ENCODE measurements around the gene BABAM2. TPM values are rescaled to one million over a fixed set of nuclear protein-coding genes. Genes with fewer than 3 reads are reported as not detected.
A peak's percentile ranks its signal among the peaks of the same experiment; 100 is the strongest.
"Not testable (repeated sequence)": the region's sequence is repeated elsewhere in the genome, so short reads cannot be mapped to it uniquely, and the experiment has no call there.

Gene BABAM2
- total RNA-seq, 4 donors from 2014 or later: 35.0 to 70.5 (median 51.5) TPM

DNA sequence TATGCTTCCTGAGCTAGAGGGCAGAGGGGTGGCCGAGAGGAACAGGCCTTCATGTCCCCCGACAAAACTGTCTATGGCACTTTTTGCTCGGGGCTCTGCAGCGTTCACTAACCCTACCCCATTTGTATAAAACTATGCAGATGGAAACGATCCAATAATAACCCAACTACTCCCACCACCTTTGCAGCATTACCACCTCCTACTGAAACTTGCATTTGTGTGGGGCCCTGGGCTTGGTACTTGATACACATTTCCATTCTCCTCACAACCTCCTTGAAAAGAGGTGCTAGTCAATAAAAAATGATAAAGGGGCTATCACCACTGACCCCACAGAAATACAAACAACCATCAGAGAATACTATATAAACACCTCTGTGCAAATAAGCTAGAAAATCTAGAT, 438.7 kb downstream of the BABAM2 start:
- Histone ChIP-seq H3K27me3 (no peaks in the 10 kb centered on the region), H3K4me1 (no peaks in the 10 kb centered on the region), H3K27ac (no peak overlapping the region), H3K36me3 (no peaks in the 10 kb centered on the region), H3K9me3 (no peaks in the 10 kb centered on the region), H3K4me3 (no peak overlapping the region)
- DNase-seq: no peak
- TF ChIP-seq, protein P1, sequence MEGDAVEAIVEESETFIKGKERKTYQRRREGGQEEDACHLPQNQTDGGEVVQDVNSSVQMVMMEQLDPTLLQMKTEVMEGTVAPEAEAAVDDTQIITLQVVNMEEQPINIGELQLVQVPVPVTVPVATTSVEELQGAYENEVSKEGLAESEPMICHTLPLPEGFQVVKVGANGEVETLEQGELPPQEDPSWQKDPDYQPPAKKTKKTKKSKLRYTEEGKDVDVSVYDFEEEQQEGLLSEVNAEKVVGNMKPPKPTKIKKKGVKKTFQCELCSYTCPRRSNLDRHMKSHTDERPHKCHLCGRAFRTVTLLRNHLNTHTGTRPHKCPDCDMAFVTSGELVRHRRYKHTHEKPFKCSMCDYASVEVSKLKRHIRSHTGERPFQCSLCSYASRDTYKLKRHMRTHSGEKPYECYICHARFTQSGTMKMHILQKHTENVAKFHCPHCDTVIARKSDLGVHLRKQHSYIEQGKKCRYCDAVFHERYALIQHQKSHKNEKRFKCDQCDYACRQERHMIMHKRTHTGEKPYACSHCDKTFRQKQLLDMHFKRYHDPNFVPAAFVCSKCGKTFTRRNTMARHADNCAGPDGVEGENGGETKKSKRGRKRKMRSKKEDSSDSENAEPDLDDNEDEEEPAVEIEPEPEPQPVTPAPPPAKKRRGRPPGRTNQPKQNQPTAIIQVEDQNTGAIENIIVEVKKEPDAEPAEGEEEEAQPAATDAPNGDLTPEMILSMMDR (IDR thresholded peaks at IDR 0.05): no peak
- TF ChIP-seq POLR2A (IDR thresholded peaks at IDR 0.05): no peak

DNA sequence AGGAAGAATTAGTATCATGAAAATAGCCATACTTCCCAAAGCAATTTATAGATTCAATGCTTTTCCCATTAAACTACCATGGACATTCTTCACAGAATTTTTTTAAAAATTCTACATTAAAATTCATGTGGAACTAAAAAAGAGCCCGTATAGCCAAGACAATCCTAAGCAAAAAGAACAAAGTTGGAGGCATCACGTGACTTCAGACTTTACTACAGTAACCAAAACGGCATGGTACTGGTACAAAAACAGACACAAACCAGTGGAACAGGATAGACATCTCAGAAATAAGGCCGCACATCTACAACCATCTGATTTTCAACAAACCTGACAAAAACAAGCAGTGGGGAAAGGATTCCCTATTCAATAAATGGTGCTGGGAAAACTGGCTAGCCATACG, 440.2 kb downstream of the BABAM2 start:
- not testable (repeated sequence) for DNase-seq, H3K27ac ChIP-seq, H3K9me3 ChIP-seq, H3K36me3 ChIP-seq, H3K4me1 ChIP-seq, H3K27me3 ChIP-seq, H3K4me3 ChIP-seq

DNA sequence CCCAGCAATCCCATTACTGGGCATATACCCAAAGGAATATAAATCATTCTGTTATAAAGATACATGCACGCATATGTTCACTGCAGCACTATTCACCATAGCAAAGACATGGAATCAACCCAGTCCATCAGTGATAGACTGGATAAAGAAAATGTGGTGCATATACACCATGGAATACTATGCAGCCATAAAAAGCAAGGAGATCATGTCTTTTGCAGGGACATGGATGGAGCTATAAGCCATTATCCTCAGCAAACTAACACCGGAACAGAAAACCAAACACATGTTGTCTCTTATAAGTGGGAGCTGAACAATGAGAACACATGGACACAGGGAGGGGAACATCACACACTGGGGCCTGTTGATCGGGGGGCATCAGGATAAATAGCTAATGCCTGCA, 441.3 kb downstream of the BABAM2 start:
- DNase-seq, H3K27ac ChIP-seq, H3K36me3 ChIP-seq, H3K4me1 ChIP-seq, H3K4me3 ChIP-seq, H3K27me3 ChIP-seq, H3K9me3 ChIP-seq: not testable (repeated sequence)

DNA sequence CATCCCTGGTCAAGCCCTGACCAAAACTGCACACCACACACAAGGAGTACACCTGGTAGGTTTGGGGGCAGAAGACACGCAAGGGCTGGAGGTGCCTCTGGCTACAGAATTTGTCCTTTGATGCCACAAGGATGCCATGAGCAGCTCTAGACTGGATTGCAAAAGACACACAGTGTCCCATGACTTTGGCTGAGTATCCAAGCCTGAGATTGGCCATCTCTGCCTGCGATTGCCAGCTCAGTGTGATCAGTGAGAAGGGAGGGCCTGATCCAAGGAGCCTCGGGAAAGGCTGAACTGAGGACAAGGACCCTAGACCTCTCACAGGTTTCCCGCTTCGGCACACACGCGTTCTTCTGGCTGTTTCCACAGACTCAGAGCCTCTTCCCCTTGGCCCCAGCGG, 442.2 kb downstream of the BABAM2 start:
- Histone ChIP-seq H3K27me3 (no peaks in the 10 kb centered on the region), H3K9me3 (no peaks in the 10 kb centered on the region), H3K4me3 (no peak overlapping the region), H3K27ac (no peak overlapping the region), H3K4me1 (peaks cover 0 to under 1% (median 0%) of the 10 kb centered on the region in 4 donors), H3K36me3 (no peaks in the 10 kb centered on the region)
- DNase-seq: no peak
- no peak for TF ChIP-seq POLR2A (IDR thresholded peaks at IDR 0.05)
- TF ChIP-seq, protein P1 (IDR thresholded peaks at IDR 0.05): no peak

DNA sequence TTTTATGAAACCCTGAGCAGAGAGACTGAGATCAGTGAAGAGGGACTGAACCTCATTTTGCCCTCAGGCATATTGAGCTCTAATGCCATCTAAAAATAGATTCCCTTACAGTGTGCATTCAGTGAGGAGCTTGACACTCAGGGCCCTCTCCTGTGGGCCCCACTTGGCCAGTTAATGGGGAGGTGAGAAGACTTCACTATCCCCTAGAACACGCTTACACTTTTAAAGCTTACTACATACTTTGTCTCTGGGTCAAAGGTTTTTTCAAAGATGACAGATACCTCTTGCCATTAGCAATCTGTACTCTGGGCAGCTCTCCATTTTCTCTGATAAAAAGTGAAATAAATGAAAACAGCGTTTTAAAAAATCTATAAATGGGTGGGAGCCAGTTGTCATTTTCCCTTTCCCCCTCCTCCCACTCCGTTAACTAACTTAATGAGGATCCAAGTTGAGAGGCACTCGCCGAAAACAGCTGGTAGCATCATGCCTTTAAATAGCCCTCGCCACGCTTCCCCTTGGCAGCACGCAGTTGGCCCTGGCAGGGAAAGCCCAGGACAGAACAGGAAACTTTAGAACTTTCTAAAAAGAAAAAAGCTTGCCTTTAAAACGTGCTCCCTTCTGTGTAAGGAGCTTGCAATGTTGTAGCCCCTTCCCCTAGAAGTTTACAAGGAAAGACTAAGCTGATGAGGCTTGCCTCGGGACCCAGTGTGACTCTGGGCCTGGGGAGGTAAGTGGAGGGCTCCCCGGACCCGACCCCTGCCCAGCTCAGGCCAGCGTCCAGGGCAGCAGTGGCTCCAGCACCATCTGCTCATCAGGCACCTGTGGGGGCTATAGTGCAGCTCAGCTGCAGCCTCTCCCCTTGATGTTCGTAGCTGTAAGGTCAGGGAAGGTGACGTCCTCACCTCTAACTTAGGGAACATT, 443.3 kb downstream of the BABAM2 start:
- Histone ChIP-seq H3K27me3 (no peaks in the 10 kb centered on the region), H3K4me1 (peaks cover 0 to 4% (median 0%) of the 10 kb centered on the region in 4 donors), H3K9me3 (no peaks in the 10 kb centered on the region), H3K4me3 (no peak overlapping the region), H3K36me3 (no peaks in the 10 kb centered on the region), H3K27ac (no peak overlapping the region)
- TF ChIP-seq, protein P1 (IDR thresholded peaks at IDR 0.05): no peak
- TF ChIP-seq POLR2A (IDR thresholded peaks at IDR 0.05): no peak
- no peak for DNase-seq

DNA sequence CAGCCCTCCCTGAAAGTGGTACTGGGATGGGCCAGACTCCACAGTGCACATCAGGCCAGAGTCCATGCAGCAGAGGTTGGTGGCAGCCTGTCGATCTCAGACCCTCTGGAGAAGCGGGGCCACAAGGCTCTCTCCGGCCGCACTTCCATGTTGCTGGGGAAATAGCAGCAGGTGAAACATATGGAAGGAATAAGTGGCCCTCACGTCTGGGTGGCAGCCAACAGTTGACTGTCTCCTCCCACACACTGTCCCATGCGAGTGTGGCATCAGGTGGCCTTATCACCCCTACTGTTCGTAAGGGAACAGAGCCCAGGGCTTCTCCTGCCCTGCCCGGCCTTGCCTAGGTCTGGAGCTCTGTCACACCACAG, 444.0 kb downstream of the BABAM2 start:
- H3K9me3 ChIP-seq: no peaks in the 10 kb centered on the region
- H3K27me3 ChIP-seq: no peaks in the 10 kb centered on the region
- H3K27ac ChIP-seq: no peak overlapping the region
- H3K4me3 ChIP-seq: no peak overlapping the region
- H3K36me3 ChIP-seq: no peaks in the 10 kb centered on the region
- DNase-seq: peak in 1 of 3 donors; percentile 38
- TF ChIP-seq, protein P1 (IDR thresholded peaks at IDR 0.05): no peak
- TF ChIP-seq POLR2A (IDR thresholded peaks at IDR 0.05): no peak
- peaks cover 0 to 4% (median 0%) of the 10 kb centered on the region in 4 donors for H3K4me1 ChIP-seq

DNA sequence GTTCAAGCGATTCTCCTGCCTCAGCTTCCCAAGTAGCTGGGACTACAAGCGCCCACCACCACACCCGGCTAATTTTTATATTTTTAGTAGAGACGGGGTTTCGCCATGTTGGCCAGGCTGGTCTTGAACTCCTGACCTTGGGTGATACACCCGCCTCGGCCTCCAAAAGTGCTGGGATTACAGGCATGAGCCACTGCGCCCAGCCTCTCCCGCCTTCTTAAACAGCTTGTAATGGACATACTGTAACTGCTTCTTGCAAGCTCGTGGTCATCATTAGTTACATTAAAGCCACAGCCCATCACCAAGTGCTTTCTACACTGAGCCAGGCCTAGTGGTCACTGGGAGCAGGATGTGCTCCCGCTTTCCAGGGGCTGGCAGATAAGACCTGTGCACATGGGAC, 444.7 kb downstream of the BABAM2 start:
- H3K36me3 ChIP-seq, H3K4me3 ChIP-seq, H3K4me1 ChIP-seq, H3K27me3 ChIP-seq, H3K9me3 ChIP-seq, H3K27ac ChIP-seq: not testable (repeated sequence)
- peak in 1 of 3 donors; percentile 21 for DNase-seq

All from Peyer's patch (tissue), 4 donors.